ENCODE results near the gene CNTNAP2.

The CNTNAP2 gene

GRCh38 chr7:146619641-146620040, 503.0 kb downstream of the CNTNAP2 start:
- DNase-seq (ENCODE audit: low read depth) = no peak

DNA sequence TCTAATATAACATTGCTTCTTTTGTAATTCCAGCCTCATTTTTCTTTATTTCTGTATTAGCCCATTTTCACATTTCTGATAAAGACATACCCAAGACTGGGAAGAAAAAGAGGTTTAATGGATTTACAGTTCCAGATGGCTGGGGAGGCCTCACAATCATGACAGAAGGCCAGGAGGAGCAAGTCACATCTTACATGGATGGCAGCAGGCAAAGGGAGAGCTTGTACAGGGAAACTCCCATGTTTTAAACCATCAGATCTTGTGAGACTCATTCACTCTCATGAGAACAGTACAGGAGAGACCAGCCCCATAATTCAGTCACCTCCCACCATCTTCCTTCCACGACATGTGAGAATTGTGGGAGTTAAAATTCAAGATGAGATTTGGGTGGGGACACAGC, 510.3 kb downstream of the CNTNAP2 start:
- DNase-seq (ENCODE audit: low read depth) = no peak

GRCh38 chr7:146635205-146636032, 518.8 kb downstream of the CNTNAP2 start:
- no peak for DNase-seq (ENCODE audit: low read depth)

DNA sequence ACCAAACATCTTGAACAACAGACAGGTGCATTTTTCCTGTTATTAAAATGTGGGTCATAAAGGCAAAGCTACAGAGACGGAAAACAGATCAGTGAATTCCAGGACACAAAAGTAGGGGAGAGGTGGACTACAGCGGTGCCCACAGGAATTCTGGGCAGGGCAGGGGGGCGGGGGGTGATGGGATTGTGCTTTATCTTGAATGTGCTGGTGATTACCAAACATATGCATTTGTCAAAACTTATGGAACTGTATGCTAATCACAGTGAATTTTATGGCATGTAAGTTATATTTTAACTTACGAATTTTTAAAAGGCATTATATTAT, 519.4 kb downstream of the CNTNAP2 start:
- DNase-seq (ENCODE audit: low read depth) = no peak

- no peak for DNase-seq (ENCODE audit: low read depth)
Observed at GRCh38 chr7:146636581-146636980, 520.0 kb downstream of the CNTNAP2 start.

- no peak for DNase-seq (ENCODE audit: low read depth)
Observed at GRCh38 chr7:146639291-146639690, 522.7 kb downstream of the CNTNAP2 start.

GRCh38 chr7:146641491-146641890, 524.9 kb downstream of the CNTNAP2 start:
- DNase-seq (ENCODE audit: low read depth) = no peak

GRCh38 chr7:146645383-146645976, 528.9 kb downstream of the CNTNAP2 start:
- DNase-seq (ENCODE audit: low read depth) = no peak

DNA sequence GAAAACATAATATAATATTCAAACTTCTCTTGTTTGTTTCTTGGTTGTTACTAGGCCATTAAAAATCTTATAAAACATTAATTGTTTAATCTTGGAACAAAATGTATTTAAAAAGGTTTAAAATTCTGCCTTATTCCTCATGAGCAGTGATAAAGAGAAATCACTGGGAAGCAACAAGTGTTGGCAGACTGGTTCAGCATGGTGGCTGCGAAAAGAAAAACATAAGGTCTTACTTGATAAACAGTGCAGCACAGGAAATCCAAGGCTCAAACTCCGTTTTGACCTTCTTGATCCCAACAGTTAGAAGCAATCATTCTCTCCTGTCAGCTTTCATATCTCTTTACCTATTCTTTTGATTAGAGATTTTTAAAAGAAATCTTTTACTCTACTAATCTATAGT, 530.8 kb downstream of the CNTNAP2 start:
- no peak for DNase-seq (ENCODE audit: low read depth)

DNA sequence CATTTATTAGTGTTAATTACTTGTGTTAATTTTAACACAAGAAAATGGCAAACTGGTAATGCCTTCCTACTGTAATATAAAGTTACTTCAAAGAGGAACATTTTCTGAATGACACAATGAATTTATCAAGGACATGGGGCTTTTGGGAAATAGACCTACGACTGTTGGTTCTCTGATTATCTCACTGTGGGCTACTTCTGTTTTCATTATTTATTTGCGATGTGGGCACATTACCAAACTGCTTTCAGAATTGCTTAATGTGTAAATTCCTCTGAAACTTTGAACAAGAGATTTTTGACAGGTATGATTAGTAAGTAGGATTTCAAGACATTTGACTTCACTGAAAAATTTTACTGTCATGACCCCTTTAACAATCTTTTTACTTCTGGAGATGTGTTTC, 535.6 kb downstream of the CNTNAP2 start:
- DNase-seq (ENCODE audit: low read depth) = no peak

DNA sequence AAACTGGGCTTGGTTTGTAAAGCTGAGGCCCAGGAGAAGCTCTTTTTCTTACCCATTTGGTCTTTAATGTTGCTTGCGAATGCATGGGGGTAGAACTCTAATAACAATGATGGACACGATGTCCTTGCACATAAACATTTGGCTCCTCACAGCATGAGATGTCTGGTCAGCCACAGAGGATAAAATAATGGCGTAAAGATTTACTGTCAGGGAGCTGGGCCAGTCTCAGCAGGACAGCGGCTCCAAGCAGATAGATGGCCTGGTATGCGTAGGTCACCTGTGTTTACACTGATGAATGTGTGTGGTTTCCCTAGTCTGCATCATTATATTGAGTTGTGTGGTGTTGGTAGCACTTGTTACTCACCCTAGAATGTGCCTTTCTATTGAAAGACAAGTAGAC, 537.4 kb downstream of the CNTNAP2 start:
- DNase-seq (ENCODE audit: low read depth) = no peak

DNA sequence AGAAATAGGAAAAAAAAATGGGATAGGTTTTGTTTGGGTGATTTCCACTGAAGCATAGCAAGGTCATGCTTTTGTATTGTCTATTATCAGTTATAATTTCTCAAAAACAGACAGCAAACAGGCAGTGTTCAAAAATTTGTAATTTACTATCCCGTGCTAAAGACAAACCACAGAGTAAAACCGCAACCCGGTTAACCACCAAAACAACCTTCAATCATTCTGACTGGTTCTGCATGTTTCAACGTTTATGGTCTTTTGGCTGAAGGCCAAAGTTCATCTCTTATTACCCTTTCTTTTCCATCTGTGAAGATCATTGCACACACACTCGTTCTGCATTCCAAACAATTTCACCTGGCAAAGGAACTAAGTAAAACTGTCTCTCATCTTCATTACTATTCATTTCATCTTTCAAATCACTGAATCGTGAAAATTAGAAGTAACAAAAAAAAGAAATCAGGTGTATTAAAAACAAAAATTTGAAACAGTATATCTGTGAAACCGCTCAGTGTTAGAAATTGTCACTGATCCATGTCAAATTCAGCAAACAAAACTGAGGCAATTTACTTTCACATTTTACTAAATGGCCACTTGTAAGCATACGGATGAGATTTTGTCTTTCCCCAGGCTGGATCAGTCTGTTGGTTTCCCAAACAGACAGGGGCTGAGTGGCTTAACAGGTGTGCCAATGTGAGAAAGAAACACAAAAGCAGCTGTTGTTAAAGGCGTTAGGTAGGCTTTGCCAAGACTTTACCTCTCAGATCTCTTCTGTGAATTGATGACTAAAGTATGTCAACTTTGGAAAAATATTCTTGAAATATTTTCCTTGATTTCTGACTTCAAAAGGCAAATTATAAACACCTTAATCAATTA, 539.6 kb downstream of the CNTNAP2 start:
- DNase-seq (ENCODE audit: low read depth) = no peak

DNA sequence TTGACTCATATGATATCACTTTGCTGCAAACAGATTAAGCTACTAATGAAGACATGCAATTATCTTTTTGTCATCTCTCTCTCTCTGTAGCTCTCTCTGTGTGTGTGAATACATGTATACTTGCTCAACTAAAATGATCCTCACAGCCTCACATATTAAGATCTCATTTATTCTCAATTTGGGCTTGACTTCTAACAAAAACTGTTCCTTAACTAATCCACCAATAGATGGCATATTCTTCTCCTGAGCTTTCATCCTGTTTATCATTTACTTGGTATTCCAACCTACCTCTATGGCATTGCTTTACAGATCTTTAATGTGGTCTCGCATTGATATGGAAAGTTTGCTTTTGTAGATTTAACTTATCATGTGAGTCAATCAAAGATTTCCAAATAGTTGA, 540.4 kb downstream of the CNTNAP2 start:
- no peak for DNase-seq (ENCODE audit: low read depth)

GRCh38 chr7:146658604-146659003, 542.0 kb downstream of the CNTNAP2 start:
- no peak for DNase-seq (ENCODE audit: low read depth)

- DNase-seq (ENCODE audit: low read depth) = no peak
Observed at GRCh38 chr7:146659732-146660131, 543.1 kb downstream of the CNTNAP2 start.

DNA sequence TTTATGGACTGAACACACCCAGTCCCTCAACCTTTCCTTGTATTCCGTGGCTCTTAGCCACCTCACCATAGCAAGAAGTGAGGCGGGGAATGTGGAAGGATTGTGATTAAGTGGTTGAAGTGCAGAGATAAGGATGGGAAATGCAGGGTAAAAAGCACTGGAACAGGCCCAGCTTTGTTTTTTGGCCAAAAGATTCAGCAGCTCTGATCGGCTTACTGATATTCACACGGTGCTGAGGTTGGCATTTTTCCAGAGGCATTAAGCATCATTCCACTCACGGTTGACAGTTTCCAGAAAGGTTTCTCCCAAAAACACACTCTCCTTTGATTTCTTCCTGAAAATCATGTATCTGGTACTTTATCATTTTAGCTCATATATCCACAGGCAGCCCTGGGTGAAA, 544.2 kb downstream of the CNTNAP2 start:
- no peak for DNase-seq (ENCODE audit: low read depth)

- DNase-seq (ENCODE audit: low read depth) = no peak
Observed at GRCh38 chr7:146661435-146661834, 544.8 kb downstream of the CNTNAP2 start.

DNA sequence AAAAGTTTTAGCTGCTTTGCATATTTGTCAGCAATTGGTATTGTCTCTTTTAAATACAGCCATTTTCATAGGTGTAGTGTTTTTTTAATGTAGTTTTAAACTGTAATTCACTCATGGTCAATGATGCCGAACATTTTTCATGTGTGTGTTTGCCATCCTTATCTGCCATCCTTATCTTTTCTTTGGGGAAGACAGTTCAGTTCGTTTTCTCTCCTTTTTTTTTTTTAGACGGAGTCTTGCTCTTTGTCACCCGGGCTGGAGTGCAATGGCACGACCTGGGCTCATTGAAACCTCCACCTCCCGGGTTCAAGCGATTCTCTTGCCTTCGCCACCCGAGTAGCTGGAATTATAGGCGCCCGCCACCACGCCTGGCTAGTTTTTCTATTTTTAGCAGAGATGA, 545.3 kb downstream of the CNTNAP2 start:
- no peak for DNase-seq (ENCODE audit: low read depth)

GRCh38 chr7:146665023-146665422, 548.4 kb downstream of the CNTNAP2 start:
- no peak for DNase-seq (ENCODE audit: low read depth)

DNA sequence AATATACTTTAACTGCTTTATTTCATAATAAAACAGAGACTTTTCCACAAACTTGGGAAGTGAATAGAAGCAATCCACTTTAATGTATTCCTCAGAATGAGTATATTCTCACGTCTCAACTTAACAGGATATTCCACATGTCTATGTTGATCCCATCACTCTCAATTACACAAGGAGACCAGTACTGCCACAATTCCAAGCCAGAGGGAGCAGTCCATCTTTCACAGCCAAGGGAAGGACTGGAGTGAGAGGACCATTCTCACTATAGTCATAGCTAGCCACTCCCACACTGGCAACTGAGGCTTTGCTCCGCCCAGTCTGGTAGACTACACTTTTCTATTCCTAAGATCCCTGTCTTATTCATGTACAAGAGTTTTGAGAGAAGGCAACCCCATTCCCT, 553.9 kb downstream of the CNTNAP2 start:
- no peak for DNase-seq (ENCODE audit: low read depth)

DNA sequence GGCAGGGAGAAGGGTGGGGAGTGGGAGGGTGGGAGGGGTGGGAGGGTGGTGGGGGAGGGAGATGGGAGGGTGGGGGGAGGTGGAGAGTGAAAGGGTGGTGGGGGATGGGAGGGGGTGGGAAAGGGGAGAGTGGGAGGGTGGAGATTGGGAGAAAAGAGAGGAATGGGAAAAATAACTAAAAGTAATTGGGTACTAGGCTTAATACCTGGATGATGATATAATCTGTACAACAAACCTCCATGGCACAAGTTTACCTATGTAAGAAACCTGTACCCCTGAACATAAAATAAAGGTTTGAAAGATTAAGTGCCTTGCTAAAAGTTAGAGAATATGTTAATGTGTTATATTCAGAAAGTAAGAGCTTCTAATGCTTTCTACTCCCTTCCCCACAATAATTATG, 564.9 kb downstream of the CNTNAP2 start:
- DNase-seq (ENCODE audit: low read depth) = no peak

- DNase-seq (ENCODE audit: low read depth) = no peak
Observed at GRCh38 chr7:146683439-146683838, 566.8 kb downstream of the CNTNAP2 start.

GRCh38 chr7:146690987-146691386, 574.4 kb downstream of the CNTNAP2 start:
- no peak for DNase-seq (ENCODE audit: low read depth)
